NCI-H2171 (cell line): ENCODE data around the gene RPH3AL.
"Not testable (repeated sequence)": the region's sequence is repeated elsewhere in the genome, so short reads cannot be mapped to it uniquely, and the experiment has no call there.

Source experiments
- DNase-seq: peaks from one replicate; lab custom pipeline; 2025; lab: John Stamatoyannopoulos, UW

RPH3AL gene

GRCh38 chr17:237406-237955 is 115.1 kb downstream of the RPH3AL start:
- no peak for DNase-seq

DNA sequence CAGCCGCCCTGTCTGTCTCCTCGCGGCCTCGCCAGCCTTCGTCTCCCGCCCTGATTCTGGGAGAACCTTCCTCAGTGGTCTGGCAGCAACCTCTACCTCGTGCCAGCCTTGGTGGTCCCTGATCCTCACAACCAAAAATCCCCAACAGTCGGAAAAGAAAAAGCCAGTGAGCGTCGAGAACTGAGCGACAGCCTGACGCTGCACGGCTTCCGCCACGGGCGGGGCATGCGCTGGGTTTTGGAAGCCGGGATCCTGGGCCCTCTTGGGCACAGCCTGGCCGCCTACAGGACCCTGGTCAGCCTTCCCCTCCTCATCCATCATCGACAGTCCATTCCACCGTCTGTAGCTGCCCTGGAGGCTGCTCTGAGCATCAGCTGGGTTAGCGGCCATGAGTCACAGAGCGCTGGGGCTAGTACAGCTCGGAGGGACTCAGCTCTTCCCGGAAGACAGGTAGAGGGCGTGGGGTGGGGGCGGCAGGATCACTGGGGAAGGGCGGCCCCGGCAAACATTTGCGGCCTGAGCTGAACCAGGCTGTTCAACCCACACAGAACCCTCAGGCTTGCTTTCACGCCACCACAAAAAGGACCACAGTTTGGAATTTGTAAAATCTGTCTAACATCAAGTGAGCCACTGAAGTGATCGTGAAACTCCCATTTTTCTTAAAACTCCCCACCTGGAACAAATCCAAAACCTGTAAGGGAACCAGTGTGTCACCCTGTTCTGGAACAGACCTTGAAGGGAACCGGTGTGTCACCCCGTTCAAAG is 115.8 kb downstream of the RPH3AL start:
- DNase-seq = no peak

GRCh38 chr17:235831-236640 is 116.6 kb downstream of the RPH3AL start:
- no peak for DNase-seq

GRCh38 chr17:234994-235830 is 117.4 kb downstream of the RPH3AL start:
- DNase-seq = not testable (repeated sequence)

GRCh38 chr17:234163-234993 is 118.2 kb downstream of the RPH3AL start:
- DNase-seq = not testable (repeated sequence)

DNA sequence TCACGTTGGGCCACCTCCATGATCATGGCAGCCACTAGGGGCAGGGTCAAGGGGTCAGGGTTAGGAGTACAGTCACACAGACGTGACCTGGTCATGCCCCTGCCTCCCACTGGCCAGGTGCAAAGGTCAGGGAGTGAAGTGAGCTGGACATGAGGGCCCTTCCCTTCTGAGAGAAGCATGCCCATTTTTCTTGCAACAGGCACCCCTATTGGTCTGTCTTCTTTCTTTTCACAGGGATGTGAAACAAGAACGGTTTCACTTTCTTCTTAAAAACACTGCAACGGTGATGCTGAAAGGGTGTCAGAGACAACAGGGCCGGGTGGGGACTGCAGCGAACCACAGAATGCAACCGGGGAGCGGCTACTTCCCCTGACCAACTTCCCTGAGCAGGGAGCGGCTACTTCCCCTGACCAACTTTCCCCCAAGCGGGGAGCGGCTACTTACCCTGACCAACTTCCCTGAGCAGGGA is 119.1 kb downstream of the RPH3AL start:
- DNase-seq = no peak

GRCh38 chr17:231966-232807 is 120.4 kb downstream of the RPH3AL start:
- DNase-seq = no peak

DNA sequence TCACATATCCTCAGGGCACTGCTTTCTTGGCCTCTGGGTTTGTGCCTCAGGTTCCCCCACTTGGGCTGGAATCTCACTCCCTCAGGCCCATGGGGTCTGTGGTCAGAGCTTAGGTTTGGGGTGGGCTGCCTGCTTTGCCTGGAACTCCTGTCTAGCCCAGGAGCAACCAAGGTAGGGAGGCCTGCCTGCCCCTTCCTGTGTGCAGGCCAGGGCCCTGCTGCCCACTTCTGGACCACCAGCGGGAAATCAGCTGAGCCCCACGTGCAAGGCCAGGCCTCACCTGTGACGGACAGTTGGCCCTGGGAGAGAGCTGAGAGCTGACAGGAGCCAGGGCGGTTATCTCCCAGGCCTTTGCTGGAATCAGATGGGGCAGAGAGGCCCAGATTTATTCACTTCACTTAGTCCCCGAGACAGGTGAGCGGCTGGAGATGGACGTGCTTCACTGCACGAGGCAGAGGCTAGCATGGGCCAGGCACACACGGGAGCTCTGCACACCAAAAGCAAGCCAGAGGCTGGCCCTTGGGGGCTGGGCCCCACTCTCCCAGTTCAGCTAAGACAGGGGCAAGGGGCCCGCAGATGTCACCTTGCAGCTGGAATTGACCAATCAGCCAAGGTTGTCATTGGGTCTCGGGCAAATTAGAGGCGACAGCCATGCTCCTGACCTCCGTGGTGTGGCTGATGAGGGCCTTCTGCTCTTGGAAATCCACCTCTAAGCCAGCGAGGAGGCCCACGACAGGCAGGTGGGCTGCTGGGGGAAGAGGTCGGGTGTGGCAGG is 121.2 kb downstream of the RPH3AL start:
- no peak for DNase-seq

DNA sequence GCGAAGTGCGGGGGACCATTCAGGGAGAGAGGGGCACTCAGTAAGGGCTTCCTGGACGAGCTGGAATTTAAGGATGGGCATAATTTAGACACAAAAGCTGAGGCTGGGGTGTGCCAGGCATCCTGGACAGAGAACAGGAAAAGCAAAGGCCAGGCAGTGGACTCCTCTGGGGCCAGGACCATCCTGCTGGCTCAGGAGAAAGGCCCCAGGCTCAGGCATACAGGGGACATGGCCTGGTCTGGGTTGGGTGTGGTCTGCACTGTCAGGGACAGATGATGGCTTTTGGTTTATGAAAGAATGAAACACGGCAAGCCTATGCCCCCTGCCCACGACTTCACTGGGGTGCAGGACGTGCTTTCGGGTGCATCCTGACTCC is 122.2 kb downstream of the RPH3AL start:
- DNase-seq = no peak

GRCh38 chr17:229709-230394 is 122.8 kb downstream of the RPH3AL start:
- DNase-seq = no peak

DNA sequence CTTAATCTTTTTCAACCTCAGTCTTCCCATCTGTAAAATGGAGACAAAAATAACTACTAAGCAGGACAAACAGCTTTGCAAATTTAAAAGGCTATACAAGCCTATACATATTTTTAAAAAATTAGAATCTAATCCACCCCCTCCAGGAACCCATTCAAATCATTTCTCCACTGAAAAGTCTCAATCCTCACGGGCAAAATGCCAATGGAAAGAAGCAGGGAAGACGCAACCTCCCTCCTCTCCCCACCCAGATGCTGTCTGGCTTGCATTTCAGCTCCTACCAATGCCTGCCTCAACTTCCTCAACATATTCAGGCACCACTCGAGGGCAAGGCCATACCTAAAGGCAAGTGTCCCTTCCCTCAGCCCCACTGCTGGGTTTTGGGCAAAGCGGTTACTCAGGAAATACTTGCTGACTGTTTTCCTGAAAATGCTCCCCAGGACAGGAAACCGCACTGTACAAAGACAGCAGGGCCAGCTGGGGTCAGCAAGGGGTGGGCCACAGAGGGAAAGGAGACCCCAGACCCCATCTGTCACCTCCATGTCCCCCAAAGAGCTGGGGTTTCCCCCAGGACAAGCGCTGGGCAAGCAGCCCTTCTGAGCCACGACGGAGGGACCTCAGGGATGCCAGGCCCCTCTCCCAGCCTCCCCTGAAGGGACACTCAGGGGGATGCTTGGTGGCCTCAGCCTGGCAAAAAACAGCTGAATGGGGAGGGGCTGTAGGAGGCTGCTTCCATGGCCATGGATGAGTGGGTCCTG is 123.5 kb downstream of the RPH3AL start:
- no peak for DNase-seq

GRCh38 chr17:227946-228615 is 124.5 kb downstream of the RPH3AL start:
- no peak for DNase-seq

DNA sequence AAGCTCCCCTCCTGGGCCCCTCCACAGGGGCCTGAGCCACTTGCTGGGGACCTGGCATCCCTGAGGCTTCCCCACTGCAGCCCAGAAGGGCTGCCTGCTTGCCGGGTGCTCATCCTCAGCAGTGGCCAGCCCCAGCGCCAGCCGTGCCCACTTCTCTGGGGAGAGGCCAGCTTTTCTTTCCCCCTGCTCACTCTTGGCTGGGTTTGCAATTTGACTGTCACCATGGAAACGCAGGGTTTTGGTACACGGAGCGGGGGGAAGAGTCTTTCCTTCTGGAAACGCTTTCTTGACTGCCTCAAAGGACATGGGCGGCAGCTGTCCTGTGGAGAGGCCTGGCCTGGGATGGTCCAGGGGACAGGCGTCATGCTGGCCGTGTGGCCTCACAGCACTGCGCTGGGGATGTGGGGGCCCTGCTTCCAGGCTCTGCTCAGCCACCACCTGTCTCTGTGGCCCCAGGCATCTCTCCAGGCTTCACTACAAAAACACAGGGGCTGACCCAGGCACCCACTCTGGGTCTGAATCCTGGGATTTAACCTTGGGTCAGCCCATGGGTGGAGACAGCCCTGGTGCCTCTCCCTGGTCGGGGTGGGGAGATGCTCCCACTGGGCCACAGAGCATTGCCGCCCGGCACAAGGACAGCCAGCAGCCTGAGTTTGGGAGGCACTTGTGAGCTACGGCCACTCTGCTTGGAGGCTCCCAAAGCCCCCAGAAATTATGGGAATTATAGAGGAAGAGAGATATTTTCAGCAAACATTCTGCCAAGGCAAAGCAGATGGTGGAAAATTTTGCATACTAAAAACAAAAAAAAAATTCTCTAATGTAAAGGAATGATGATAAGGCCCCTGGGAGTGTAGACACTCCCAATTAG is 125.3 kb downstream of the RPH3AL start:
- DNase-seq = no peak

- DNase-seq = no peak
Observed at GRCh38 chr17:226108-227077, 126.2 kb downstream of the RPH3AL start.

DNA sequence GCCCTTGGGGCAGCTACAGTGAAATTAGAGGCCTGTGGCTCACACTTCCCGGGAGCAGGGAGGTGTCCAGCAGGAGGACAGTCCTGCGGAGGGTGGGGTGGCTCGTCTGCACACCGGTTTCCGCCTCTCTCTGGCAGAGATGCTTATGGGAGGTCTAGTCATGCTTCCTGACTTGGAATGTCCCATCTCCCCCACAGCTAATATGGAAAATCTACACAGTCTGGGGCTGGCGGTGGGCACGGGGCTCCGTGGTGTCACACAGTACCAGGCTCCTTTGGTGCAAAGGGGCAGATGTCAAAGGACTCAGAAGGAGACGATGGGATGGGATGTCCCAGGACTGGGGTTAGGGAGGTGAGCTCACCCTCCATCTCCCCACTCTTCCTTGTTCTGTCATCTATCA is 127.1 kb downstream of the RPH3AL start:
- no peak for DNase-seq
